Smooth muscle cell (in vitro differentiated cells): Measurements from ENCODE around the gene NAALADL2. TPM values are rescaled to one million over a fixed set of nuclear protein-coding genes. Genes with fewer than 3 reads are reported as not detected.
"Not testable (repeated sequence)": the region's sequence is repeated elsewhere in the genome, so short reads cannot be mapped to it uniquely, and the experiment has no call there.

Experiments used
- DNase-seq: peaks from one replicate; lab custom pipeline; 2025; ENCODE audit not compliant: unreplicated experiment; lab: John Stamatoyannopoulos, UW
- H2AFZ ChIP-seq: fragments of 200-600 bp; sonication (generic); 2 replicates; pipeline ENCODE4 v1.6.0; 2016; ENCODE audit warnings: antibody characterized with exemption, low read depth, mild to moderate bottlenecking
- H3F3A ChIP-seq: fragments of 200-600 bp; sonication (generic); 2 replicates; pipeline ENCODE4 v1.6.0; 2017; ENCODE audit warnings: antibody characterized with exemption, low read depth
- H3K27ac ChIP-seq: fragments of 200-600 bp; sonication (generic); 2 replicates; pipeline ENCODE4 v1.5.1; 2016; ENCODE audit warnings: low read depth, mild to moderate bottlenecking
- H3K27me3 ChIP-seq: fragments of 200-600 bp; sonication (generic); 2 replicates; pipeline ENCODE4 v1.6.1; 2016; ENCODE audit warnings: low read depth, mild to moderate bottlenecking
- H3K36me3 ChIP-seq: fragments of 200-600 bp; sonication (generic); 2 replicates; pipeline ENCODE4 v1.5.1; 2016; ENCODE audit warnings: low read depth
- H3K4me1 ChIP-seq: fragments of 200-600 bp; sonication (generic); 2 replicates; pipeline ENCODE4 v1.5.1; 2016; ENCODE audit warnings: low read depth
- H3K4me2 ChIP-seq: fragments of 200-600 bp; sonication (generic); 2 replicates; pipeline ENCODE4 v1.6.0; 2016; ENCODE audit warnings: mild to moderate bottlenecking
- H3K4me3 ChIP-seq: fragments of 200-600 bp; sonication (generic); 2 replicates; pipeline ENCODE4 v1.5.1; 2016; ENCODE audit warnings: mild to moderate bottlenecking
- H3K79me2 ChIP-seq: fragments of 200-600 bp; sonication (generic); 2 replicates; pipeline ENCODE4 v1.6.0; 2016; ENCODE audit warnings: low read depth, mild to moderate bottlenecking
- H3K9ac ChIP-seq: fragments of 200-600 bp; sonication (generic); 2 replicates; pipeline ENCODE4 v1.6.0; 2016; ENCODE audit warnings: low read depth
- H3K9me3 ChIP-seq: fragments of 200-600 bp; sonication (generic); replicated peaks from 2 replicates; pipeline ENCODE4 v1.5.1; 2016; ENCODE audit warnings: low read depth
- H4K20me1 ChIP-seq: fragments of 200-600 bp; sonication (generic); 2 replicates; pipeline ENCODE4 v1.6.0; 2016; ENCODE audit warnings: low read depth
- WGBS: methylation state at CpG from one replicate; pipeline ENCODE4 v1.1.7; 2016; ENCODE audit warnings: low lambda C conversion rate; 5-methylcytosine and 5-hydroxymethylcytosine counted together
- polyA plus RNA-seq: library from polyadenylated mRNA; unstranded; fragments of >200 nt; fragmentation: Nextera tagmentation; extraction: Ambion mirVana; gene quantifications from 2 replicates; pipeline ENCODE4 v1.2.1, GENCODE V29; 2016
- total RNA-seq: library from RNA; depleted of rRNA; stranded (reverse); fragments of >200 nt; gene quantifications from 2 replicates; pipeline ENCODE4 v1.2.3, GENCODE V29; 2014
- TF ChIP-seq, protein P1 (sequence below): fragments of 200-600 bp; sonication (generic); IDR thresholded peaks from 2 replicates; pipeline ENCODE4 v1.5.1; 2017; ENCODE audit warnings: borderline replicate concordance, mild to moderate bottlenecking, antibody characterized with exemption; ENCODE audit not compliant: insufficient read depth, poor library complexity, severe bottlenecking

The NAALADL2 gene
- total and polyA plus RNA-seq, 2 experiments from 2014 or later, result 2.5 to 13.8 TPM

DNA sequence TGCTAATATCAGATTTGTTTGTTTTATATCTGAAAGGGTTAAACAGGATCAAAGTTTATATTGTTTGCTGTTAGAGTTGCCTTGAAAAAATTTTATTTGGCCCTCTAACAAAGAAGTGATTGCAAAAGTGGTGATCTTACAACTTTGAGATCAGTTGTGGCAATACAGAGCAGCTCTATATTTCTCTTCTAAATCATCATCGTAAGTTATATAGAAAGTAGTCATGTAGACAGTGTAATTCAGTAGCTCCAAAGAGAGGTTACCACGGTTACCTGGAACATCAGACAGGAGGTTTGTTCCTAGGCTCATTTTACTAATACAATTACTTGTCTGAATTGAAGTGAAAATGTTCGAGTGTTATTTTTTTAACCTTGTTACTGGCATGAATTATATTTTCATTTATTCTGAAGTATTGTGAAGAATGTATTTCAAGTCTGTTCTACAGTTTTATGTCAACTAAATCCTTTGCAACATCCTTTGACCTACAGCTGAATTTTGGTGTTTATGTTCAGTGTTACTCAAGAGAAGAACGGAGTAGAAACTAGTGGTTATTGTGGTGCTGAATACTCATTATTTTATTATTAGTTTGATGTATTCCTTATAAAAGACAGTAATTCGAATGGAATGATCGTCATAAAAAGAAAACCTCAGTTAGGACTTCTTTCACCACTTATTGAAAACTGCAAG lies 214.2 kb downstream of the NAALADL2 start:
- DNase-seq, result no peak
- TF ChIP-seq, protein P1, sequence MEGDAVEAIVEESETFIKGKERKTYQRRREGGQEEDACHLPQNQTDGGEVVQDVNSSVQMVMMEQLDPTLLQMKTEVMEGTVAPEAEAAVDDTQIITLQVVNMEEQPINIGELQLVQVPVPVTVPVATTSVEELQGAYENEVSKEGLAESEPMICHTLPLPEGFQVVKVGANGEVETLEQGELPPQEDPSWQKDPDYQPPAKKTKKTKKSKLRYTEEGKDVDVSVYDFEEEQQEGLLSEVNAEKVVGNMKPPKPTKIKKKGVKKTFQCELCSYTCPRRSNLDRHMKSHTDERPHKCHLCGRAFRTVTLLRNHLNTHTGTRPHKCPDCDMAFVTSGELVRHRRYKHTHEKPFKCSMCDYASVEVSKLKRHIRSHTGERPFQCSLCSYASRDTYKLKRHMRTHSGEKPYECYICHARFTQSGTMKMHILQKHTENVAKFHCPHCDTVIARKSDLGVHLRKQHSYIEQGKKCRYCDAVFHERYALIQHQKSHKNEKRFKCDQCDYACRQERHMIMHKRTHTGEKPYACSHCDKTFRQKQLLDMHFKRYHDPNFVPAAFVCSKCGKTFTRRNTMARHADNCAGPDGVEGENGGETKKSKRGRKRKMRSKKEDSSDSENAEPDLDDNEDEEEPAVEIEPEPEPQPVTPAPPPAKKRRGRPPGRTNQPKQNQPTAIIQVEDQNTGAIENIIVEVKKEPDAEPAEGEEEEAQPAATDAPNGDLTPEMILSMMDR, result no peak
- H3K9ac ChIP-seq, result no peak overlapping the region
- 88% methylated on average over 6 of the region's 6 CpGs for WGBS
- H3K79me2 ChIP-seq, result no peaks in the 10 kb centered on the region
- no peaks in the 10 kb centered on the region for H3K9me3 ChIP-seq
- no peaks in the 10 kb centered on the region for H4K20me1 ChIP-seq
- H3K27ac ChIP-seq, result no peak overlapping the region
- no peaks in the 10 kb centered on the region for H3K27me3 ChIP-seq
- H3K4me3 ChIP-seq, result no peak overlapping the region
- no peak overlapping the region for H2AFZ ChIP-seq
- H3K4me2 ChIP-seq, result no peak overlapping the region
- H3K4me1 ChIP-seq, result no peaks in the 10 kb centered on the region
- H3F3A ChIP-seq, result no peaks in the 10 kb centered on the region
- no peaks in the 10 kb centered on the region for H3K36me3 ChIP-seq

DNA sequence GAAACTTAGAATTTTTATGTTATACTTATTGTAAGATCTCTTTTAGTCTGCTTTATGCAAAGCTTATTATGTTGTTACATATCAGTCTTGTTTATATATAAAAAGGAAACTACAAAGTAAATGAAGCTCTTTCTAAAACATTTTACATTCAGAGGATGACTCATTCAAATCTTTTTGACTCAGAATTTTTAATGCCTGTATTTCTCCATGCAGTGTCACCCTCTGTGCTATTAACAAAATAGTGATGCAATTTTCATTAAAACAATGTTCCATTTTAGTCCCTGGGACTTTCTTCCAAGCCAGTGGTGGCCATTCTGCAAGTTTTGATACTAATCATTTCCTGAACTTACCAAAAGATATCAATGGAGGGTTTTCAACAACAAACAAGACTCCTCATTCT lies 216.1 kb downstream of the NAALADL2 start:
- no peak overlapping the region for H3K4me3 ChIP-seq
- no peak for DNase-seq
- H3K9me3 ChIP-seq, result no peaks in the 10 kb centered on the region
- H3K4me1 ChIP-seq, result no peaks in the 10 kb centered on the region
- H3K4me2 ChIP-seq, result no peak overlapping the region
- H3K9ac ChIP-seq, result no peak overlapping the region
- no peak overlapping the region for H3K27ac ChIP-seq
- no peaks in the 10 kb centered on the region for H3K79me2 ChIP-seq
- no peaks in the 10 kb centered on the region for H3K36me3 ChIP-seq
- TF ChIP-seq, protein P1, result no peak
- no peaks in the 10 kb centered on the region for H4K20me1 ChIP-seq
- no peaks in the 10 kb centered on the region for H3F3A ChIP-seq
- no peaks in the 10 kb centered on the region for H3K27me3 ChIP-seq
- no peak overlapping the region for H2AFZ ChIP-seq

DNA sequence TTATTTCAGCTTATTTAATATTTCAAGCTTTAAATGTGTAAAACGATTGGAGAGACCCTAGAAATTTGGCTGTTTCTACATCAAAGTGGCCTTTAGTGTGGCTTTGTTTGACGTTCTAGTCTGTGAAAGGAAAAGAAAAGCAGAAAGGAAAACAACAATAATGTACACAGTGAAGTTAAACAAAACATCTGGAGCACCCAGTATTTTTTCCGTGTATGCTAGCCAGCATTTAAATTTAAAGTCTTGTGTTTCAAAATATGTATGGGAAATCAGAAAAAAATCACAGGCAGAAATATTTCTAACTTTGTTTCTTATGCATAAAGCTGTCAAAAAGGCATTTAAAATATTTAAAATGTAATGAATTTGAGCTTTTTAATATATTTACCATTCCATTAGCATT lies 218.1 kb downstream of the NAALADL2 start:
- H2AFZ ChIP-seq, result no peak overlapping the region
- no peaks in the 10 kb centered on the region for H4K20me1 ChIP-seq
- no peak overlapping the region for H3K4me3 ChIP-seq
- no peak overlapping the region for H3K9ac ChIP-seq
- H3K9me3 ChIP-seq, result no peaks in the 10 kb centered on the region
- H3K79me2 ChIP-seq, result no peaks in the 10 kb centered on the region
- no peak for DNase-seq
- H3K27ac ChIP-seq, result no peak overlapping the region
- H3K4me2 ChIP-seq, result no peak overlapping the region
- TF ChIP-seq, protein P1, result no peak
- H3K36me3 ChIP-seq, result no peaks in the 10 kb centered on the region
- H3K4me1 ChIP-seq, result no peaks in the 10 kb centered on the region
- 79% methylated on average over 3 of the region's 3 CpGs for WGBS
- no peaks in the 10 kb centered on the region for H3F3A ChIP-seq
- H3K27me3 ChIP-seq, result no peaks in the 10 kb centered on the region

DNA sequence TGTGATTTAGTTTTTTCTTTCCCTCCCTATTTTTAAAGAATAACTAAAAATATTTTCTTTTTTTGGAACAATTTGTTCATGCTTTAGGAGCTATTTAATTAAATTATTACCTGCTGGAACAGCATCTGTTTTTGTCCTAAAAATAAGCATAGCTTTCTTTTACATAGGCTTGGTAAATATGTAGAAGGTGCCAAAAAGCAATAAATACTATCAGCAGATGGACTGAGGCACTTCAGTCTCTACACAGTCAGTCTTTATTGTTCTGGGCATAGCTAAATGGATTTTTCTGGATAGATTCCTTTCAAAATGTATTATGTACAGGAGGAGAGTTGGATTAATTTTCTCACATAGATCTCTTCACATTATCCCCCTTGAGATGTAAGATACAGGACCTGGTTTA lies 223.5 kb downstream of the NAALADL2 start:
- no peak overlapping the region for H3K4me2 ChIP-seq
- no peak overlapping the region for H3K27ac ChIP-seq
- no peak for DNase-seq
- H3K79me2 ChIP-seq, result no peaks in the 10 kb centered on the region
- H3K27me3 ChIP-seq, result no peaks in the 10 kb centered on the region
- no peaks in the 10 kb centered on the region for H3K9me3 ChIP-seq
- H3K36me3 ChIP-seq, result no peaks in the 10 kb centered on the region
- no peak overlapping the region for H3K9ac ChIP-seq
- no peaks in the 10 kb centered on the region for H4K20me1 ChIP-seq
- no peak overlapping the region for H3K4me3 ChIP-seq
- H3F3A ChIP-seq, result no peaks in the 10 kb centered on the region
- H3K4me1 ChIP-seq, result no peaks in the 10 kb centered on the region
- no peak overlapping the region for H2AFZ ChIP-seq
- TF ChIP-seq, protein P1, result no peak

DNA sequence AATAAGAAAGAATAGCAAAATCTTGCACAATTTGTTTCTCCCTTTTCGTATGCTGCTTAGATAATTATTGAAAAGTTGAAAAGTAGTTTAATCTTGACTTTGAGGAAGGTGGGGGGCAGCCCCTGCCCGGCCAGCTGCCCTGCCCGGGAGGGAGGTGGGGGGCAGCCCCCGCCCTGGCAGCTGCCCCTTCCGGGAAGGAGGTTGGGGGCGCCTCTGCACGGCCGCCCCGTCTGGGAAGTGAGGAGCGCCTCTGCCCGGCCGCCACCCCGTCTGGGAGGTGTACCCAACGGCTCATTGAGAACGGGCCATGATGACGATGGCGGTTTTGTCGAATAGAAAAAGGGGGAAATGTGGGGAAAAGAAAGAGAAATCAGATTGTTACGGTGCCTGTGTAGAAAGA lies 228.0 kb downstream of the NAALADL2 start:
- H3K4me1 ChIP-seq, H3K9me3 ChIP-seq, H2AFZ ChIP-seq, H3K4me3 ChIP-seq, H3K36me3 ChIP-seq, H3K27ac ChIP-seq, H4K20me1 ChIP-seq, H3K4me2 ChIP-seq, H3F3A ChIP-seq, H3K9ac ChIP-seq, H3K79me2 ChIP-seq, DNase-seq, H3K27me3 ChIP-seq: not testable (repeated sequence)
- WGBS, result 97% methylated on average over 16 of the region's 19 CpGs
